Dedifferentiated amniotic fluid mesenchymal stem cell (primary cell): ENCODE data around the gene FBRSL1.
"Not testable (repeated sequence)": the region's sequence is repeated elsewhere in the genome, so short reads cannot be mapped to it uniquely, and the experiment has no call there.

ENCODE experiments used
- DNase-seq: peaks from one replicate; pipeline ENCODE4 v3.0.0-alpha.2; 2016; ENCODE audit errors: extremely low spot score

Gene FBRSL1

GRCh38 chr12:132489602-132490266 is at the start of gene FBRSL1:
FBRSL1 (plus strand) TSS chr12:132490151.
- peak; percentile 78 for DNase-seq

- DNase-seq, result not testable (repeated sequence)
Measured at GRCh38 chr12:132440420-132440819, 49.5 kb upstream of the FBRSL1 start.

GRCh38 chr12:132441871-132442863 is 47.8 kb upstream of the FBRSL1 start:
- DNase-seq, result no peak

- no peak for DNase-seq
Measured at GRCh38 chr12:132443091-132443490, 46.9 kb upstream of the FBRSL1 start.

- DNase-seq, result no peak
Measured at GRCh38 chr12:132444283-132444682, 45.7 kb upstream of the FBRSL1 start.

- DNase-seq, result no peak
Measured at GRCh38 chr12:132444957-132445883, 44.7 kb upstream of the FBRSL1 start.

- DNase-seq, result no peak
Measured at GRCh38 chr12:132445884-132446632, 43.9 kb upstream of the FBRSL1 start.

GRCh38 chr12:132446633-132447326 is 43.2 kb upstream of the FBRSL1 start:
- DNase-seq, result no peak

- DNase-seq, result no peak
Measured at GRCh38 chr12:132447327-132447720, 42.6 kb upstream of the FBRSL1 start.

- DNase-seq, result no peak
Measured at GRCh38 chr12:132447731-132448462, 42.1 kb upstream of the FBRSL1 start.

- DNase-seq, result no peak
Measured at GRCh38 chr12:132448463-132448820, 41.5 kb upstream of the FBRSL1 start.

GRCh38 chr12:132449565-132450417 is 40.2 kb upstream of the FBRSL1 start:
- DNase-seq, result no peak

- no peak for DNase-seq
Measured at GRCh38 chr12:132450418-132451171, 39.4 kb upstream of the FBRSL1 start.

- no peak for DNase-seq
Measured at GRCh38 chr12:132451172-132451835, 38.6 kb upstream of the FBRSL1 start.

GRCh38 chr12:132451836-132452195 is 38.1 kb upstream of the FBRSL1 start:
- no peak for DNase-seq

- no peak for DNase-seq
Measured at GRCh38 chr12:132452596-132453350, 37.2 kb upstream of the FBRSL1 start.
